Activated T-helper 1 cell treated with anti-CD3 and anti-CD28 coated beads, Interleukin-2, amount 50 U/mL, for 16 hours (primary cell): ENCODE results near the gene MACROH2A1.
"Not testable (repeated sequence)": the region's sequence is repeated elsewhere in the genome, so short reads cannot be mapped to it uniquely, and the experiment has no call there.

Experiments used
- DNase-seq, 2 donors: peaks; one replicate each; pipeline ENCODE4 v3.0.0-alpha.2; 2020; ENCODE audit warnings: low read depth in 1 of 2, low spot score in 1 of 2

Gene MACROH2A1

GRCh38 chr5:135379046-135379654, 19.9 kb downstream of the MACROH2A1 start:
- DNase-seq, result no peak

- DNase-seq, result no peak
Observed at GRCh38 chr5:135377751-135378680, 21.0 kb downstream of the MACROH2A1 start.

- no peak for DNase-seq
Observed at GRCh38 chr5:135376961-135377624, 21.9 kb downstream of the MACROH2A1 start.

- DNase-seq, result no peak
Observed at GRCh38 chr5:135375040-135375793, 23.8 kb downstream of the MACROH2A1 start.

GRCh38 chr5:135373736-135374515, 25.1 kb downstream of the MACROH2A1 start:
- DNase-seq, result no peak

GRCh38 chr5:135372654-135373381, 26.2 kb downstream of the MACROH2A1 start:
- DNase-seq, result no peak

- DNase-seq, result no peak
Observed at GRCh38 chr5:135371622-135372232, 27.3 kb downstream of the MACROH2A1 start.

- no peak for DNase-seq
Observed at GRCh38 chr5:135369952-135370351, 29.1 kb downstream of the MACROH2A1 start.

- no peak for DNase-seq
Observed at GRCh38 chr5:135367554-135367953, 31.5 kb downstream of the MACROH2A1 start.

GRCh38 chr5:135367076-135367475, 32.0 kb downstream of the MACROH2A1 start:
- no peak for DNase-seq

GRCh38 chr5:135365281-135365680, 33.8 kb downstream of the MACROH2A1 start:
- DNase-seq, result no peak

GRCh38 chr5:135364421-135365262, 34.4 kb downstream of the MACROH2A1 start:
- DNase-seq, result no peak

GRCh38 chr5:135363342-135363741, 35.7 kb downstream of the MACROH2A1 start:
- DNase-seq, result not testable (repeated sequence)

- DNase-seq, result no peak
Observed at GRCh38 chr5:135362102-135362501, 36.9 kb downstream of the MACROH2A1 start.

- DNase-seq, result no peak
Observed at GRCh38 chr5:135360278-135361274, 38.5 kb downstream of the MACROH2A1 start.

- no peak for DNase-seq
Observed at GRCh38 chr5:135359374-135360165, 39.5 kb downstream of the MACROH2A1 start.
